Astrocyte (in vitro differentiated cells and primary cell): ENCODE measurements around the gene HPN. TPM values are rescaled to one million over a fixed set of nuclear protein-coding genes. Genes with fewer than 3 reads are reported as not detected.

Experiments used
- DNase-seq: peaks from one replicate; pipeline ENCODE4 v3.0.0-alpha.2; 2010; ENCODE audit warnings: low read depth
- FAIRE-seq: peaks from 2 replicates; lab custom pipeline; 2011; peaks lifted over from hg19 to GRCh38; lab: Jason Lieb, UNC
- H2AFZ ChIP-seq: 2 replicates; pipeline ENCODE4 v1.6.0; 2012; ENCODE audit warnings: low read depth, low read length, inconsistent platforms
- H3K27ac ChIP-seq: 2 replicates; pipeline ENCODE4 v1.5.1; 2011; ENCODE audit warnings: low read depth, low read length, inconsistent platforms
- H3K27me3 ChIP-seq: 2 replicates; pipeline ENCODE4 v1.6.0; 2011; ENCODE audit warnings: low read length, inconsistent platforms; ENCODE audit not compliant: insufficient read depth
- H3K36me3 ChIP-seq: 2 replicates; pipeline ENCODE4 v1.5.1; 2011; ENCODE audit warnings: low read length, inconsistent platforms; ENCODE audit not compliant: insufficient read depth
- H3K4me1 ChIP-seq: 2 replicates; pipeline ENCODE4 v1.5.1; 2011; ENCODE audit warnings: low read length, inconsistent platforms; ENCODE audit not compliant: insufficient read depth
- H3K4me2 ChIP-seq: 2 replicates; pipeline ENCODE4 v1.6.0; 2012; ENCODE audit warnings: low read length, inconsistent platforms
- H3K4me3 ChIP-seq: 2 replicates; pipeline ENCODE4 v1.5.1; 2011; ENCODE audit warnings: low read depth, mild to moderate bottlenecking, low read length, inconsistent platforms; ENCODE audit not compliant: insufficient read depth
- H3K79me2 ChIP-seq: 2 replicates; pipeline ENCODE4 v1.6.0; 2012; ENCODE audit warnings: mild to moderate bottlenecking, low read length, inconsistent platforms; ENCODE audit not compliant: insufficient read depth
- H3K9ac ChIP-seq: 2 replicates; pipeline ENCODE4 v1.6.0; 2012; ENCODE audit warnings: mild to moderate bottlenecking, low read length, inconsistent platforms
- H3K9me3 ChIP-seq: 2 replicates; pipeline ENCODE4 v1.5.1; 2012; ENCODE audit warnings: low read depth, mild to moderate bottlenecking, low read length, inconsistent platforms; ENCODE audit not compliant: insufficient read depth
- H4K20me1 ChIP-seq: 2 replicates; pipeline ENCODE4 v1.6.0; 2012; ENCODE audit warnings: low read length, inconsistent platforms; ENCODE audit not compliant: insufficient read depth
- H3K27ac Mint-ChIP-seq: one replicate; pipeline ENCODE4 v1.8.0; 2021; ENCODE audit warnings: mild to moderate bottlenecking, mixed read lengths; ENCODE audit not compliant: unreplicated experiment
- H3K27me3 Mint-ChIP-seq: one replicate; pipeline ENCODE4 v1.8.0; 2021; ENCODE audit warnings: low read depth, mixed read lengths; ENCODE audit not compliant: unreplicated experiment
- H3K36me3 Mint-ChIP-seq: one replicate; pipeline ENCODE4 v1.8.0; 2021; ENCODE audit warnings: low read depth, mixed read lengths; ENCODE audit not compliant: unreplicated experiment
- H3K4me1 Mint-ChIP-seq: one replicate; pipeline ENCODE4 v1.8.0; 2021; ENCODE audit warnings: low read depth, mixed read lengths; ENCODE audit not compliant: unreplicated experiment
- H3K4me3 Mint-ChIP-seq: one replicate; pipeline ENCODE4 v1.8.0; 2021; ENCODE audit warnings: mild to moderate bottlenecking, moderate library complexity, mixed read lengths; ENCODE audit not compliant: unreplicated experiment
- H3K9me3 Mint-ChIP-seq: one replicate; pipeline ENCODE4 v1.8.0; 2021; ENCODE audit warnings: mild to moderate bottlenecking, mixed read lengths; ENCODE audit not compliant: unreplicated experiment
- CTCF ChIP-seq: IDR thresholded peaks from 2 replicates; pipeline ENCODE4 v1.5.1; 2011; ENCODE audit warnings: low read depth, mild to moderate bottlenecking, inconsistent platforms, low read length, moderate library complexity; ENCODE audit not compliant: insufficient read depth
- EZH2 ChIP-seq: IDR thresholded peaks from 2 replicates; pipeline ENCODE4 v1.6.1; 2012; ENCODE audit warnings: mild to moderate bottlenecking, low read length, inconsistent platforms; ENCODE audit not compliant: insufficient read depth
- total RNA-seq: library from RNA; stranded (reverse); gene quantifications from 2 replicates; pipeline ENCODE4 v1.2.1, GENCODE V29; 2021

The HPN gene
- total RNA-seq, 1 donor from 2014 or later: 0.73 TPM

- H2AFZ ChIP-seq: no peak overlapping the region
These were observed 2.7 kb upstream of the HPN start for GRCh38 chr19:35038623-35039512.

GRCh38 chr19:35039881-35040825 lies 1.4 kb upstream of the HPN start:
- Histone ChIP-seq H3K79me2 (no peaks in the 10 kb centered on the region), H3K9me3 (no peaks in the 10 kb centered on the region), H3K9ac (no peak overlapping the region), H4K20me1 (no peaks in the 10 kb centered on the region), H3K4me2 (peak overlapping the region; percentile 33), H3K4me3 (no peak overlapping the region), H2AFZ (no peak overlapping the region), H3K36me3 (no peaks in the 10 kb centered on the region), H3K27me3 (peaks cover 2% of the 10 kb centered on the region), H3K27ac (no peak overlapping the region), H3K4me1 (peaks cover 3% of the 10 kb centered on the region)
- FAIRE-seq: no peak
- DNase-seq: no peak
- Mint-ChIP-seq H3K4me3 (no peak overlapping the region), H3K4me1 (no peaks in the 10 kb centered on the region), H3K36me3 (peaks cover 3% of the 10 kb centered on the region), H3K27ac (no peak overlapping the region), H3K27me3 (peaks cover 29% of the 10 kb centered on the region), H3K9me3 (no peaks in the 10 kb centered on the region)
- TF ChIP-seq EZH2 (no peak), CTCF (no peak)

More at GRCh38 chr19:35038623-35039512, 2.7 kb upstream of the HPN start:
- Histone ChIP-seq H3K4me1 (peaks cover 3% of the 10 kb centered on the region), H3K79me2 (no peaks in the 10 kb centered on the region), H3K27me3 (peaks cover 2% of the 10 kb centered on the region), H3K9me3 (no peaks in the 10 kb centered on the region), H3K36me3 (no peaks in the 10 kb centered on the region), H3K4me2 (no peak overlapping the region), H3K27ac (no peak overlapping the region), H4K20me1 (no peaks in the 10 kb centered on the region), H3K4me3 (no peak overlapping the region), H3K9ac (no peak overlapping the region)
- no peak overlapping the region for H3K4me3 Mint-ChIP-seq
- DNase-seq (no peak), FAIRE-seq (no peak)
- TF ChIP-seq CTCF: no peak
- no peak for TF ChIP-seq EZH2
- no peaks in the 10 kb centered on the region for H3K4me1 Mint-ChIP-seq
- H3K36me3 Mint-ChIP-seq: peaks cover 5% of the 10 kb centered on the region
- H3K9me3 Mint-ChIP-seq: no peaks in the 10 kb centered on the region
- H3K27me3 Mint-ChIP-seq: peaks cover 28% of the 10 kb centered on the region
- no peak overlapping the region for H3K27ac Mint-ChIP-seq
